Activated CD4-positive, alpha-beta T cell treated with anti-CD3 and anti-CD28 coated beads, Interleukin-2, amount 50 U/mL, for 24 hours (primary cell): Measurements from ENCODE around the gene EFCAB6.

Experiments
- DNase-seq, 2 donors: peaks; one replicate each; pipeline ENCODE4 v3.0.0-alpha.2; 2020; ENCODE audit warnings: low read depth in 1 of 2, low spot score in 1 of 2

Gene EFCAB6

GRCh38 chr22:43848366-43849171 lies 36.5 kb upstream of the EFCAB6 start:
- no peak for DNase-seq

GRCh38 chr22:43847376-43848289 lies 35.5 kb upstream of the EFCAB6 start:
- DNase-seq = no peak

- DNase-seq = no peak
Measured at GRCh38 chr22:43846966-43847365, 34.9 kb upstream of the EFCAB6 start.

- no peak for DNase-seq
Measured at GRCh38 chr22:43845981-43846380, 33.9 kb upstream of the EFCAB6 start.

GRCh38 chr22:43844560-43845545 lies 32.7 kb upstream of the EFCAB6 start:
- no peak for DNase-seq

GRCh38 chr22:43843783-43844530 lies 31.9 kb upstream of the EFCAB6 start:
- no peak for DNase-seq

GRCh38 chr22:43841742-43842141 lies 29.6 kb upstream of the EFCAB6 start:
- no peak for DNase-seq

- no peak for DNase-seq
Measured at GRCh38 chr22:43840851-43841250, 28.7 kb upstream of the EFCAB6 start.

GRCh38 chr22:43840431-43840830 lies 28.3 kb upstream of the EFCAB6 start:
- DNase-seq = no peak

- DNase-seq = no peak
Measured at GRCh38 chr22:43839781-43840180, 27.7 kb upstream of the EFCAB6 start.

- no peak for DNase-seq
Measured at GRCh38 chr22:43838571-43839307, 26.6 kb upstream of the EFCAB6 start.

GRCh38 chr22:43838161-43838560 lies 26.1 kb upstream of the EFCAB6 start:
- DNase-seq = no peak

GRCh38 chr22:43837666-43838065 lies 25.6 kb upstream of the EFCAB6 start:
- no peak for DNase-seq

GRCh38 chr22:43835736-43836135 lies 23.6 kb upstream of the EFCAB6 start:
- DNase-seq = no peak

GRCh38 chr22:43835166-43835565 lies 23.1 kb upstream of the EFCAB6 start:
- DNase-seq = no peak

- DNase-seq = no peak
Measured at GRCh38 chr22:43833286-43834240, 21.5 kb upstream of the EFCAB6 start.

- no peak for DNase-seq
Measured at GRCh38 chr22:43832393-43833265, 20.5 kb upstream of the EFCAB6 start.
